ENCODE measurements around the gene USP1. TPM values are rescaled to one million over a fixed set of nuclear protein-coding genes. Genes with fewer than 3 reads are reported as not detected.
A peak's percentile ranks its signal among the peaks of the same experiment; 100 is the strongest.

Gene USP1
- total RNA-seq, 1 donor from 2014 or later, result 43.2 TPM

GRCh38 chr1:62407398-62408009 lies 29.3 kb upstream of the USP1 start:
- TF ChIP-seq CTCF (conservative IDR thresholded peaks at IDR 0.05; ENCODE audit: low read depth, low read length), result peak; percentile 74
- DNase-seq (ENCODE audit: low read depth), result no peak
- H3K4me3 ChIP-seq (ENCODE audit: low read depth, low read length), result no peak overlapping the region

GRCh38 chr1:62415687-62416086 lies 21.2 kb upstream of the USP1 start:
- no peak for DNase-seq (ENCODE audit: low read depth)
- H3K4me3 ChIP-seq (ENCODE audit: low read depth, low read length), result no peak overlapping the region
- TF ChIP-seq CTCF (conservative IDR thresholded peaks at IDR 0.05; ENCODE audit: low read depth, low read length), result no peak

- H3K4me3 ChIP-seq (ENCODE audit: low read depth, low read length), result no peak overlapping the region
- no peak for TF ChIP-seq CTCF (conservative IDR thresholded peaks at IDR 0.05; ENCODE audit: low read depth, low read length)
- DNase-seq (ENCODE audit: low read depth), result no peak
Measured at GRCh38 chr1:62417351-62417999, 19.4 kb upstream of the USP1 start.

GRCh38 chr1:62420214-62420613 lies 16.6 kb upstream of the USP1 start:
- no peak overlapping the region for H3K4me3 ChIP-seq (ENCODE audit: low read depth, low read length)
- no peak for TF ChIP-seq CTCF (conservative IDR thresholded peaks at IDR 0.05; ENCODE audit: low read depth, low read length)
- no peak for DNase-seq (ENCODE audit: low read depth)

GRCh38 chr1:62423580-62424242 lies 13.1 kb upstream of the USP1 start:
- DNase-seq (ENCODE audit: low read depth), result no peak
- H3K4me3 ChIP-seq (ENCODE audit: low read depth, low read length), result no peak overlapping the region
- TF ChIP-seq CTCF (conservative IDR thresholded peaks at IDR 0.05; ENCODE audit: low read depth, low read length), result no peak

- H3K4me3 ChIP-seq (ENCODE audit: low read depth, low read length), result no peak overlapping the region
- TF ChIP-seq CTCF (conservative IDR thresholded peaks at IDR 0.05; ENCODE audit: low read depth, low read length), result no peak
- no peak for DNase-seq (ENCODE audit: low read depth)
Measured at GRCh38 chr1:62424411-62424810, 12.4 kb upstream of the USP1 start.

Measured in epithelial cell of proximal tubule (primary cell).